ENCODE measurements around the gene CORO1C.

CORO1C gene

GRCh38 chr12:108724054-108724889 lies 7.0 kb downstream of the CORO1C start:
- DNase-seq, result peak; percentile 88 to 94 (median 94)

- DNase-seq, result peak; percentile 71 to 87 (median 76)
Measured at GRCh38 chr12:108722992-108723766, 8.1 kb downstream of the CORO1C start.

GRCh38 chr12:108722463-108722862 lies 8.9 kb downstream of the CORO1C start:
- DNase-seq, result no peak

- DNase-seq, result no peak
Measured at GRCh38 chr12:108721824-108722223, 9.5 kb downstream of the CORO1C start.

GRCh38 chr12:108720757-108721514 lies 10.4 kb downstream of the CORO1C start:
- DNase-seq, result peak in 2 of 3 donors; percentile 53

GRCh38 chr12:108717243-108717642 lies 14.1 kb downstream of the CORO1C start:
- no peak for DNase-seq

GRCh38 chr12:108714866-108715265 lies 16.5 kb downstream of the CORO1C start:
- DNase-seq, result no peak

- no peak for DNase-seq
Measured at GRCh38 chr12:108713471-108713870, 17.8 kb downstream of the CORO1C start.

GRCh38 chr12:108712925-108713203 lies 18.5 kb downstream of the CORO1C start:
- DNase-seq, result no peak

GRCh38 chr12:108712165-108712924 lies 19.0 kb downstream of the CORO1C start:
- DNase-seq, result peak in 2 of 3 donors; percentile 60 to 65

GRCh38 chr12:108711489-108712164 lies 19.7 kb downstream of the CORO1C start:
- DNase-seq, result peak; percentile 79 to 86 (median 82)

- DNase-seq, result peak in 2 of 3 donors; percentile 62 to 76
Measured at GRCh38 chr12:108709697-108710096, 21.6 kb downstream of the CORO1C start.

GRCh38 chr12:108704527-108704926 lies 26.8 kb downstream of the CORO1C start:
- DNase-seq, result no peak

- DNase-seq, result no peak
Measured at GRCh38 chr12:108702595-108703320, 28.6 kb downstream of the CORO1C start.

- DNase-seq, result peak; percentile 63 to 75 (median 74)
Measured at GRCh38 chr12:108701779-108702441, 29.4 kb downstream of the CORO1C start.

- no peak for DNase-seq
Measured at GRCh38 chr12:108700833-108701541, 30.3 kb downstream of the CORO1C start.

GRCh38 chr12:108699955-108700563 lies 31.3 kb downstream of the CORO1C start:
- no peak for DNase-seq

GRCh38 chr12:108697905-108698304 lies 33.4 kb downstream of the CORO1C start:
- DNase-seq, result no peak

GRCh38 chr12:108696996-108697290 lies 34.4 kb downstream of the CORO1C start:
- no peak for DNase-seq
